Measurements from ENCODE around the gene ABTB2.

Gene ABTB2

GRCh38 chr11:34126959-34127848, 230.6 kb downstream of the ABTB2 start:
- no peak for DNase-seq (ENCODE audit: low read depth in 3 of 3, low spot score in 1 of 3)

GRCh38 chr11:34124885-34125668, 232.7 kb downstream of the ABTB2 start:
- DNase-seq (ENCODE audit: low read depth in 3 of 3, low spot score in 1 of 3): no peak

GRCh38 chr11:34120651-34121050, 237.2 kb downstream of the ABTB2 start:
- DNase-seq (ENCODE audit: low read depth in 3 of 3, low spot score in 1 of 3): no peak

GRCh38 chr11:34114471-34114870, 243.3 kb downstream of the ABTB2 start:
- no peak for DNase-seq (ENCODE audit: low read depth in 3 of 3, low spot score in 1 of 3)

- no peak for DNase-seq (ENCODE audit: low read depth in 3 of 3, low spot score in 1 of 3)
Measured at GRCh38 chr11:34114014-34114413, 243.8 kb downstream of the ABTB2 start.

- no peak for DNase-seq (ENCODE audit: low read depth in 3 of 3, low spot score in 1 of 3)
Measured at GRCh38 chr11:34111722-34112270, 246.0 kb downstream of the ABTB2 start.

GRCh38 chr11:34105957-34106504, 251.8 kb downstream of the ABTB2 start:
- no peak for DNase-seq (ENCODE audit: low read depth in 3 of 3, low spot score in 1 of 3)

- peak; percentile 90 to 95 (median 94) for DNase-seq (ENCODE audit: low read depth in 3 of 3, low spot score in 1 of 3)
Measured at GRCh38 chr11:34105079-34105956, 252.5 kb downstream of the ABTB2 start, which contains the start of gene NAT10. TSS of gene NAT10 (plus strand) at chr11:34105629. CDS start at chr11:34108226, 2,597 bp downstream.

GRCh38 chr11:34104680-34105078, 253.1 kb downstream of the ABTB2 start:
- no peak for DNase-seq (ENCODE audit: low read depth in 3 of 3, low spot score in 1 of 3)

Data from stimulated activated CD4-positive, alpha-beta T cell treated with anti-CD3 and anti-CD28 coated beads, TNF-alpha, amount 100 ng/mL, for 1 hour (primary cell).